Natural killer cell treated with Interleukin-12 subunit alpha and Interleukin-12 subunit beta and Interleukin-15 and Interleukin-18, amount 100 ng/mL, for 72 hours (primary cell): Measurements from ENCODE around the gene TSPAN3. TPM values are rescaled to one million over a fixed set of nuclear protein-coding genes. Genes with fewer than 3 reads are reported as not detected.

Source experiments
- ATAC-seq, 2 donors: fragments of 150-1000 bp; cut with Tn5 transposase in 1 of 2; sonication (Bioruptor Pico), chemical (Tn5 transposase) in 1 of 2; 2 replicates each; pipeline ENCODE4 v1.10.0; 2021
- DNase-seq: peaks from one replicate; pipeline ENCODE4 v3.0.0; 2022; ENCODE audit warnings: low spot score
- H3K27ac Mint-ChIP-seq, 2 donors: 1 replicate in 1 of 2; 2 replicates in 1 of 2; pipeline ENCODE4 v1.8.0; 2022; ENCODE audit warnings: mixed read lengths in 2 of 2, mild to moderate bottlenecking in 1 of 2, moderate library complexity in 1 of 2
- H3K27me3 Mint-ChIP-seq, 2 donors: 1 replicate in 1 of 2; 2 replicates in 1 of 2; pipeline ENCODE4 v1.8.0; 2022; ENCODE audit warnings: mixed read lengths in 2 of 2
- H3K36me3 Mint-ChIP-seq: one replicate; pipeline ENCODE4 v1.8.0; 2022; ENCODE audit warnings: mixed read lengths
- H3K4me1 Mint-ChIP-seq, 2 donors: 1 replicate in 1 of 2; 2 replicates in 1 of 2; pipeline ENCODE4 v1.8.0; 2022; ENCODE audit warnings: low read depth in 2 of 2, mixed read lengths in 2 of 2, mild to moderate bottlenecking in 1 of 2
- H3K4me3 Mint-ChIP-seq: one replicate; pipeline ENCODE4 v1.8.0; 2022; ENCODE audit warnings: mixed read lengths
- H3K9me3 Mint-ChIP-seq: 2 replicates; pipeline ENCODE4 v1.8.0; 2022; ENCODE audit warnings: mixed read lengths
- total RNA-seq, 2 donors: library from RNA; stranded (reverse); gene quantifications; one replicate each; pipeline ENCODE4 v1.2.3, GENCODE V29; 2022

TSPAN3 gene
- total RNA-seq, 2 donors from 2014 or later = 49.3 to 54.9 TPM

GRCh38 chr15:77039217-77039533, 31.7 kb downstream of the TSPAN3 start:
- Mint-ChIP-seq H3K27ac (peak overlapping the region in 1 of 2 donors; percentile 77), H3K36me3 (peaks cover 6% of the 10 kb centered on the region), H3K4me1 (peaks cover 16 to 45% of the 10 kb centered on the region in 2 donors), H3K27me3 (no peaks in the 10 kb centered on the region), H3K9me3 (no peaks in the 10 kb centered on the region), H3K4me3 (no peak overlapping the region)
- DNase-seq (no peak), ATAC-seq (no peak)

GRCh38 chr15:77038312-77039216, 32.3 kb downstream of the TSPAN3 start:
- ATAC-seq (peak; percentile 26 to 45), DNase-seq (no peak)
- no peaks in the 10 kb centered on the region for H3K9me3 Mint-ChIP-seq
- peaks cover 16 to 45% of the 10 kb centered on the region in 2 donors for H3K4me1 Mint-ChIP-seq
- H3K36me3 Mint-ChIP-seq = peaks cover 4% of the 10 kb centered on the region
- H3K27ac Mint-ChIP-seq = peak overlapping the region; percentile 77 to 81
- H3K4me3 Mint-ChIP-seq = no peak overlapping the region
- H3K27me3 Mint-ChIP-seq = no peaks in the 10 kb centered on the region

- H3K9me3 Mint-ChIP-seq = no peaks in the 10 kb centered on the region
- no peaks in the 10 kb centered on the region for H3K36me3 Mint-ChIP-seq
- H3K27me3 Mint-ChIP-seq = no peaks in the 10 kb centered on the region
- H3K27ac Mint-ChIP-seq = peak overlapping the region; percentile 77 to 85
- peaks cover 16 to 37% of the 10 kb centered on the region in 2 donors for H3K4me1 Mint-ChIP-seq
- no peak overlapping the region for H3K4me3 Mint-ChIP-seq
- no peak for DNase-seq
- ATAC-seq = no peak
Measured at GRCh38 chr15:77037388-77038209, 33.3 kb downstream of the TSPAN3 start.

- Mint-ChIP-seq H3K4me1 (peaks cover 15 to 31% of the 10 kb centered on the region in 2 donors), H3K36me3 (no peaks in the 10 kb centered on the region), H3K27me3 (no peaks in the 10 kb centered on the region), H3K27ac (peak overlapping the region; percentile 77 to 85), H3K9me3 (no peaks in the 10 kb centered on the region), H3K4me3 (no peak overlapping the region)
- no peak for ATAC-seq
- DNase-seq = no peak
Measured at GRCh38 chr15:77036537-77037387, 34.1 kb downstream of the TSPAN3 start.

GRCh38 chr15:77035999-77036471, 34.9 kb downstream of the TSPAN3 start:
- Mint-ChIP-seq H3K4me1 (peaks cover 12 to 28% of the 10 kb centered on the region in 2 donors), H3K9me3 (no peaks in the 10 kb centered on the region)
- DNase-seq = no peak

GRCh38 chr15:77035584-77035983, 35.3 kb downstream of the TSPAN3 start:
- Mint-ChIP-seq H3K27ac (peak overlapping the region in 1 of 2 donors; percentile 85), H3K4me3 (no peak overlapping the region)
- DNase-seq = no peak

More at GRCh38 chr15:77035999-77036471, 34.9 kb downstream of the TSPAN3 start:
- Mint-ChIP-seq H3K27me3 (no peaks in the 10 kb centered on the region), H3K36me3 (no peaks in the 10 kb centered on the region), H3K27ac (peak overlapping the region; percentile 66 to 85), H3K4me3 (no peak overlapping the region)
- ATAC-seq = no peak

GRCh38 chr15:77034695-77035489, 36.0 kb downstream of the TSPAN3 start:
- Mint-ChIP-seq H3K27me3 (no peaks in the 10 kb centered on the region), H3K27ac (peak overlapping the region; percentile 61 to 85), H3K9me3 (no peaks in the 10 kb centered on the region), H3K4me3 (no peak overlapping the region), H3K4me1 (peaks cover 5 to 21% of the 10 kb centered on the region in 2 donors), H3K36me3 (no peaks in the 10 kb centered on the region)
- ATAC-seq (peak in 1 of 2 donors; percentile 22), DNase-seq (no peak)

More at GRCh38 chr15:77035584-77035983, 35.3 kb downstream of the TSPAN3 start:
- Mint-ChIP-seq H3K9me3 (no peaks in the 10 kb centered on the region), H3K4me1 (peaks cover 7 to 23% of the 10 kb centered on the region in 2 donors), H3K36me3 (no peaks in the 10 kb centered on the region), H3K27me3 (no peaks in the 10 kb centered on the region)
- ATAC-seq = no peak

GRCh38 chr15:77033729-77034671, 36.9 kb downstream of the TSPAN3 start:
- Mint-ChIP-seq H3K4me1 (peaks cover 5 to 24% of the 10 kb centered on the region in 2 donors), H3K4me3 (no peak overlapping the region), H3K27me3 (no peaks in the 10 kb centered on the region), H3K9me3 (no peaks in the 10 kb centered on the region), H3K36me3 (no peaks in the 10 kb centered on the region), H3K27ac (peak overlapping the region; percentile 61 to 72)
- DNase-seq (peak; percentile 51), ATAC-seq (no peak)

- ATAC-seq (no peak), DNase-seq (peak; percentile 52)
- Mint-ChIP-seq H3K27me3 (no peaks in the 10 kb centered on the region), H3K36me3 (no peaks in the 10 kb centered on the region), H3K9me3 (no peaks in the 10 kb centered on the region), H3K27ac (peak overlapping the region; percentile 61 to 72), H3K4me3 (no peak overlapping the region), H3K4me1 (peaks cover 1 to 23% of the 10 kb centered on the region in 2 donors)
Measured at GRCh38 chr15:77033417-77033728, 37.5 kb downstream of the TSPAN3 start.

GRCh38 chr15:77032647-77033416, 38.1 kb downstream of the TSPAN3 start:
- Mint-ChIP-seq H3K4me3 (no peak overlapping the region), H3K27ac (no peak overlapping the region), H3K4me1 (peaks cover 0 to 22% of the 10 kb centered on the region in 2 donors), H3K9me3 (no peaks in the 10 kb centered on the region), H3K36me3 (no peaks in the 10 kb centered on the region), H3K27me3 (no peaks in the 10 kb centered on the region)
- DNase-seq = peak; percentile 47
- ATAC-seq = no peak

- ATAC-seq (no peak), DNase-seq (peak; percentile 54)
- H3K27ac Mint-ChIP-seq = peak overlapping the region in 1 of 2 donors; percentile 35
- H3K27me3 Mint-ChIP-seq = no peaks in the 10 kb centered on the region
- H3K4me3 Mint-ChIP-seq = no peak overlapping the region
- H3K9me3 Mint-ChIP-seq = no peaks in the 10 kb centered on the region
- peaks cover 0 to 24% of the 10 kb centered on the region in 2 donors for H3K4me1 Mint-ChIP-seq
- no peaks in the 10 kb centered on the region for H3K36me3 Mint-ChIP-seq
Measured at GRCh38 chr15:77032052-77032646, 38.8 kb downstream of the TSPAN3 start.
